HPDE6-E6E7 (cell line): ENCODE results near the gene ADGRL3.

Source experiments
- DNase-seq: peaks from one replicate; pipeline ENCODE4 v3.0.0; 2011; ENCODE audit warnings: missing footprints; ENCODE audit errors: extremely low spot score

The ADGRL3 gene

GRCh38 chr4:61549336-61549735 lies 349.2 kb downstream of the ADGRL3 start:
- no peak for DNase-seq

DNA sequence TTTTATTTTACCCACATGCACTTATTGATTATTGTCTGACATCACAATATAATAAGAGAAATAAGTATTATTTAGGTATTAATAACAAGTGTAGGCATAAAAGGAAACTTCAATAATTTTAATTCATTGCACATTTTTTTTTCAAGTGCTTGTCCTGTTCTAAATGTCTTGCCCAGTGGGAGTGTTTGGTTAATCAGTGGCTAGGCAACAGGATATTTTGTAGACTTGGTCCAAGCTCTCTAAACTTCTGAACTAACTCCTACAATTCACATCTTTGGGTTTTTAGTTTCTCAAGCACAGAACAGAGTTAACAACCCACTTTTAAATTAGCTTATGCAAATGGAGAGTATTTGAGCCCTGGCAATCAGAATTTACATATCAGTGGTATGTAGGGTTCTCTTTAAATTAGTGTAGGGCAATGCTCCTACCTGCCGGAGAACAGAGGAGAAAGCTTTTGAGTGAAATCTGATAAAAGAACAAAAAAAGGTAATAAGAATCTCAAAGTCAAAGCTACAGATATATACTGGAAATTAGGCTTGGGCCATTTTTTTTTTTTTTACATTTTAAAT lies 353.5 kb downstream of the ADGRL3 start:
- DNase-seq, result no peak

- DNase-seq, result no peak
These were observed 355.7 kb downstream of the ADGRL3 start for GRCh38 chr4:61555789-61556188.

DNA sequence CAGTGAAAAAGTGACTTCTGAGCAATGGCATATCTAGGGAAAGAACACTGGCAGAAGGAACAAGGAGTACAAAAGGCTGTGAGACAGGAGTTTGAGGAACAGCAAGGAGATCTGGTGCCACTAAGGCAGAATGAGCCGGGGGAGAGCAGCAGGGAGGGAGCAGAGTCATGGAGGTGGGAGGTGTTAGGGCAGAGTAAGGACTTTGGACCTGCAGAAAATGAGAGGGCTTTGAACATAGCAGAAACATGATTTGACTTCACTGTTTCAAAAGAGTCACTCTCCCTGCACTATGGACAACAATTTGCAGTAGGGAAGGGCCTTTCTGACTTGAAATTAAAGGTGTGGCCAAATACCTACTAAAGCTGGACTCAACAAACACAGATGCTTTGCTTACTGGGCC lies 356.2 kb downstream of the ADGRL3 start:
- DNase-seq, result no peak

DNA sequence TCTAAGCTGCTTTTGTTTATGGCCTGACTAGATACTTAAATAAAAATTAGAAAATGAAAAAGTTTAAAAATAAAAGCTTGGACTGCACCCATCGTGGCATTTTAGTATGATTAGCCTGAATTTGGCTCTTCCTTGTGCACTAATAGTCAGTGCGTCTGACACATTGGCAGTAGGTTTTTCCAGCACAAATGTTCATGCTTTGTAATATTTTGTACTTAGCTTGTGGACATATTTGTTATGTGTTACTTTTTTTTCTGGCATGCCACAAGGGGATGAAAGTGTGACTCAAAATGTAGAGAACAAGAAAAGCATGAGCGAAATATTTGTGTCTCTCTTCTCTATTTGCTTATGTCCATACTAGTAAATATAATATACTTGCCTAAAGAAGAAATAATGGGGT lies 359.3 kb downstream of the ADGRL3 start:
- DNase-seq, result no peak

DNA sequence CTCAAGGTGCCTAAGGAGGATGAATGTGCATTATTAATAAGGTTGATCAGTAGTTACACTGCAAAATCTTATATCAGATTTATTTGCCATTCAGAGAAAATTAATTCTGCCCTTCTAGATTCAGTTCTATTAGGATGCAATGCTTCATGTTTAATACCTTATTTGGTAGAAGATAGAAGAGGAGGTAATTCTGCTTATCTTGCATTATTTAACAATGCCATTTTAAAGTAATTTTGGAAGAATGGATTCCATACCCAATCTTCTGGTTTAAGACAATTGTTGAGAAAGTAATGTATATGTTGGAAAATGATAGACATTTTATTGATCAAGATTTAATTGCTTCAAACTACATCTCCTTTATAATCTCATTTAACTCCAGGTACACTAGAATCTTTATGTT lies 360.9 kb downstream of the ADGRL3 start:
- no peak for DNase-seq

GRCh38 chr4:61571761-61572559 lies 371.8 kb downstream of the ADGRL3 start:
- DNase-seq, result no peak

DNA sequence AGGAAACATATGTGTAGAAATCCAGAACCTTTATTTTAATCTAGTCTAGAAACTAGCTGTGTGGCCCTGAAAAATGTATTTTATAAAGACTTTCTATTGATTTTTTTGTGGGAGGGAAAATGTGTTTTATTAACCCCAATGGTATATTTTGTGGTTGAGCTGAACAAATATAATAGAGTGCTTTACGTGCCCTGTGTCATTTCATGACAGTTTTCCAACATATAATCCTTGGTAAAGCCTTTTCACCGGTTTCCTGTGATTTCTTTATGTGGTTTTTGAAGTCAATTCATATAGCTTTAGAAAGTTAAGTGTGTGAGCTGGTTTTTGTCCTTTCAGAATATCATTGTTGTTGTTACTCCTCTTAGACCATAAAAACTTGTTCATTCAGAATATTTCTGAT lies 375.7 kb downstream of the ADGRL3 start:
- no peak for DNase-seq

GRCh38 chr4:61579786-61580185 lies 379.7 kb downstream of the ADGRL3 start:
- DNase-seq, result no peak

- no peak for DNase-seq
These were observed 380.7 kb downstream of the ADGRL3 start for GRCh38 chr4:61580721-61581377.

GRCh38 chr4:61583696-61584095 lies 383.6 kb downstream of the ADGRL3 start:
- peak; percentile 15 for DNase-seq

- no peak for DNase-seq
These were observed 388.7 kb downstream of the ADGRL3 start for GRCh38 chr4:61588621-61589402.

GRCh38 chr4:61590881-61591280 lies 390.8 kb downstream of the ADGRL3 start:
- DNase-seq, result no peak

GRCh38 chr4:61596606-61597340 lies 396.6 kb downstream of the ADGRL3 start:
- DNase-seq, result no peak

DNA sequence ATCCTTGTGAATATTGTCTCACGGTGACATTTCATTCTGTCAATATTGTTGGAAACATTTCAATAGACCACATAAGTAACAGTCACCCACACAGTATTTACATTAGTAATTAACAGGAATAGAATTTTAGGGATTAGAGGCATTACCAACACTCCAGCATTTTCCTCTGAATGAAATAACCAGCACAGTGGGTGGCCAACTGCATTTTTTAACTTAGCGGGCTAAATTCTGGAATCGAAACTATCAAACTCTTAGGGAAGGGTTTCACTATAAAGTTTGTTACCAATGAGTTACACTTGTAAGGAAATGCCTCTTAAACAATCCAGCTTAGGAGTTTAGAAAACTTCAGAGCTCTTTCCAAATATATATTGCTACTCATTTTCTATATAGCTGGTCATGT lies 403.0 kb downstream of the ADGRL3 start:
- no peak for DNase-seq

- DNase-seq, result no peak
These were observed 403.9 kb downstream of the ADGRL3 start for GRCh38 chr4:61604054-61604453.

GRCh38 chr4:61605984-61606383 lies 405.9 kb downstream of the ADGRL3 start:
- no peak for DNase-seq

DNA sequence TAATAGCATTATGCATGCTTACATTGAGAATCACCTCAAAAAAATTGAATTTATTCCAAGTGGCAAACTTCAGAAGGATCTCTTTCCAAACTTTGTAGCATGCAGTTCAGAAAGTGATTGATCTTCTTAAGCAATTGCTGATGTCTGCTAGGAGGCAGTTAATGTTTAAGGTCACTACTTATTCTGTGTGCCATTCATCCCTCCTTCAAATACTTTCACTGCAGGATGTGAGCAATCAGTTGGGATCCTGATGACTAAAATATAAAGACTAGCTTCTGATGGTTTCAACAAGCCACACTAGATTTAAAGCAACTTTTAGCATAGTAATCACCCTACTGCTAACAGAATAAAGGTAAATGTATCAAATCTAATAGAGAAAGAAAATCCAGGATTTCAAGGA lies 414.1 kb downstream of the ADGRL3 start:
- DNase-seq, result no peak

- no peak for DNase-seq
These were observed 419.4 kb downstream of the ADGRL3 start for GRCh38 chr4:61619528-61619927.

DNA sequence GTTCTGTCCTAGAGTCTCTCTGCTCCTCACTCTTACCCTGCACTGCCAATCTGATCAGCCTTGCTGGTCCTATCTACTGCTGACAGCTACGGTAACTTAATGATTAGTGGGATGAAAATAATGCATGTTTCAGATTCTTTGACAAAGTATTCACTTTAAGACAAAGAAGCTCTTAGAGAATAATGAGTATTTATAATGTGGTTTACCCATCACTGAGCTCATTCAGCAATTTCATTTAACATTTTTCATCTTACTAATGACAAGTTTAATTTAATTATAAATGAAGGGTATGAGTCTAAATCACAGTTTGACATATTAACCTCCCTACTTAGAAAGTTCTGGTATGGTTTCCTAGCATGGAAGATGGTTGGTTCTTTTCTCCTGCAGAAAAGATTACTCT lies 428.2 kb downstream of the ADGRL3 start:
- no peak for DNase-seq

GRCh38 chr4:61628727-61629126 lies 428.6 kb downstream of the ADGRL3 start:
- DNase-seq, result no peak

GRCh38 chr4:61630548-61630947 lies 430.4 kb downstream of the ADGRL3 start:
- DNase-seq, result no peak
